ENCODE results near the gene LTBP2.

- TF ChIP-seq, protein P1, sequence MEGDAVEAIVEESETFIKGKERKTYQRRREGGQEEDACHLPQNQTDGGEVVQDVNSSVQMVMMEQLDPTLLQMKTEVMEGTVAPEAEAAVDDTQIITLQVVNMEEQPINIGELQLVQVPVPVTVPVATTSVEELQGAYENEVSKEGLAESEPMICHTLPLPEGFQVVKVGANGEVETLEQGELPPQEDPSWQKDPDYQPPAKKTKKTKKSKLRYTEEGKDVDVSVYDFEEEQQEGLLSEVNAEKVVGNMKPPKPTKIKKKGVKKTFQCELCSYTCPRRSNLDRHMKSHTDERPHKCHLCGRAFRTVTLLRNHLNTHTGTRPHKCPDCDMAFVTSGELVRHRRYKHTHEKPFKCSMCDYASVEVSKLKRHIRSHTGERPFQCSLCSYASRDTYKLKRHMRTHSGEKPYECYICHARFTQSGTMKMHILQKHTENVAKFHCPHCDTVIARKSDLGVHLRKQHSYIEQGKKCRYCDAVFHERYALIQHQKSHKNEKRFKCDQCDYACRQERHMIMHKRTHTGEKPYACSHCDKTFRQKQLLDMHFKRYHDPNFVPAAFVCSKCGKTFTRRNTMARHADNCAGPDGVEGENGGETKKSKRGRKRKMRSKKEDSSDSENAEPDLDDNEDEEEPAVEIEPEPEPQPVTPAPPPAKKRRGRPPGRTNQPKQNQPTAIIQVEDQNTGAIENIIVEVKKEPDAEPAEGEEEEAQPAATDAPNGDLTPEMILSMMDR (IDR thresholded peaks at IDR 0.05 in 2 of 3, conservative IDR thresholded peaks at IDR 0.05 in 1 of 3; ENCODE audit: borderline replicate concordance in 1 of 3, insufficient read depth in 1 of 3, low read depth in 2 of 3, low read length in 2 of 3), result no peak
- TF ChIP-seq JUND (IDR thresholded peaks at IDR 0.05) (no peak), ZFX (IDR thresholded peaks at IDR 0.05) (no peak), ZBTB33 (IDR thresholded peaks at IDR 0.05; ENCODE audit: extremely low read depth, insufficient replicate concordance, low read length) (no peak), REST (IDR thresholded peaks at IDR 0.05; ENCODE audit: low read depth) (no peak), POLR2AphosphoS5 (IDR thresholded peaks at IDR 0.05; ENCODE audit: low read depth, low read length) (no peak), POLR2A (IDR thresholded peaks at IDR 0.05; ENCODE audit: borderline replicate concordance, extremely low read depth, insufficient read depth, insufficient read length) (no peak)
- TF ChIP-seq, protein P2, sequence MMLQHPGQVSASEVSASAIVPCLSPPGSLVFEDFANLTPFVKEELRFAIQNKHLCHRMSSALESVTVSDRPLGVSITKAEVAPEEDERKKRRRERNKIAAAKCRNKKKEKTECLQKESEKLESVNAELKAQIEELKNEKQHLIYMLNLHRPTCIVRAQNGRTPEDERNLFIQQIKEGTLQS (IDR thresholded peaks at IDR 0.05), result no peak
Measured at GRCh38 chr14:74542056-74542685, 69.9 kb downstream of the LTBP2 start.
